Activated CD8-positive, alpha-beta memory T cell treated with anti-CD3 and anti-CD28 coated beads for 36 hours (primary cell): ENCODE data around the gene FADS6. TPM values are rescaled to one million over a fixed set of nuclear protein-coding genes. Genes with fewer than 3 reads are reported as not detected.

Experiments
- CTCF ChIA-PET: fragments of 350-600 bp; sonication (Branson Sonifier 250); formaldehyde crosslinking; loops from one replicate; lab custom pipeline; 2021; ENCODE audit warnings: antibody characterized with exemption; lab: Charles Lee
- POLR2A ChIA-PET: fragments of 350-600 bp; sonication (Branson Sonifier 250); formaldehyde crosslinking; loops from one replicate; lab custom pipeline; 2021; ENCODE audit warnings: antibody characterized with exemption; lab: Charles Lee
- total RNA-seq, 2 experiments: library from RNA; stranded (reverse); gene quantifications; one replicate each; pipeline ENCODE4 v1.2.3, GENCODE V29; 2021

FADS6 gene
- total RNA-seq, 2 experiments from 2014 or later, result not detected

DNA sequence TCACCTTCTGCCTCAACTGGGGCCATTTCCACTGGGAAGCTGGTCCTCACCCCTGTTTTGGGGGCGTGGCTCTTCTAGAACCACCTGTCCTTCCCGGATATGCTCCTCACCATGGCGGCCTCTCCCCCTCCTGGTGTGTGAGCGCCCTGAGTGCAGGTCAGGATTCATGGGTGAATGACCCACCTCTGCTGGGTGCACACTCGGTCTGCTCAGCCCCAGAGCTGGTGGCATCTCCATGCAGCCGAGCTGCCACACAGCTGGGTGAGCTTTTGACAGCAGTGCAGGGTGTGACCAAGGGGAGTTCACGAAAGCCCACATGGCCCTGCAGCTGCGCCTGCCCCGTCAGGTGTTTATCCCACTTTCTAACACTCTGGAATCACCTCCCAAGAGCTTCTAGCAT is 61.0 kb downstream of the FADS6 start:
- ChIA-PET POLR2A (no interaction called here), CTCF (no interaction called here)

DNA sequence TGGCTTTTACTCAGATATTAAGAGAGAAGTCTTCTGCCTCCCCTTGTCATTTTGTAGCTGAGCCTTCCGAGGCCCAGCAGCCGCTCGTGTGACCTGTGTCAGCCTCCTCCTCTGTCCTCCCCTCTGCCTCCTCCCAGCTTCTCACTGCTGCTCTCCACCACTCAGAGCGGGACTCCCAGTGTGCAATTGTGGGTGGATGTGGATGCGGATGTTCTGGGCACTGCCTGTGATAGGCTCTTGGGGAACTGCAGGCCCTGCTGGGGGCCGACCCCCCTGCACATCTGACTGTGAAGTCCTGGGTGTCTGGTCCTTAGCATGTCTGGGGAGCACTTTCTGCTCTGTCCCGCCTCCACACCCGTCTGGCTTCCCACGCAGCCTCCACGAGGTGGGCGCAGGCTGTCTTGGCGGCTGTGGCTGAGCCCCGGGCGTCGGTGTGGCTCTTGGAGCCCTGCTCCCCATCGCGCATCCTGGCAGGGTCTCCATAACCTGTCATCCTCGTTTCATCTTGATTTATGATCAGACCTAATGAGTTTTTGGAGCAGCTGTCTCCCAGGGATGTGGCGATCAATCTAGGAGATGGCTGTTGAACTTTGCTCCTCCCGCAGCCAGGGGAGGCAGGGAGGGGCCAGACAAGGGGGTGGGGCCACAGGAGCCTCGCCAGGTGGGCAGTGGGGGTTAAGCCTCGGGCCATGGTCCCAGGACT is 61.8 kb downstream of the FADS6 start:
- CTCF ChIA-PET, result no interaction called here

DNA sequence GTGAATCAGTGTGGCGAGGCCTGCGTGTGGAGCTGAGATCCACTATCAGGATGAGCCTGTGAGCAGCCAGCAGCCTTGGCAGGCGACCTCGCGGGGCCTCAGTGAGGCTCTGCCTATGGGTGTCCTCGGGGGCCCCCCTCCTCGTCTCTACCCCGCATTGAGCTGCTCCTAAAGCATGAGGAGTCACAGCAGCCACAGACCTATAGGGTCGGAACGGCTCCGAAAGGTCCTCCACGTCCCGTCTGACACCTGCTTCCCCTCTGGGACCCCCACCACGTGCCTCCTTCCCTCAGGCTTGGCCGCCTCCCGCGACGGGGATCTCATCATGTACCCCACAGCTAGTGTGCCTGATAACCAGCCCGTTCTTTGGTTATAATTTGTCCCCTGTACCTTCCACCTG is 62.6 kb downstream of the FADS6 start:
- POLR2A ChIA-PET, result no interaction called here
- CTCF ChIA-PET, result no interaction called here

More for the DNA sequence above, 61.8 kb downstream of the FADS6 start:
- POLR2A ChIA-PET, result no interaction called here

DNA sequence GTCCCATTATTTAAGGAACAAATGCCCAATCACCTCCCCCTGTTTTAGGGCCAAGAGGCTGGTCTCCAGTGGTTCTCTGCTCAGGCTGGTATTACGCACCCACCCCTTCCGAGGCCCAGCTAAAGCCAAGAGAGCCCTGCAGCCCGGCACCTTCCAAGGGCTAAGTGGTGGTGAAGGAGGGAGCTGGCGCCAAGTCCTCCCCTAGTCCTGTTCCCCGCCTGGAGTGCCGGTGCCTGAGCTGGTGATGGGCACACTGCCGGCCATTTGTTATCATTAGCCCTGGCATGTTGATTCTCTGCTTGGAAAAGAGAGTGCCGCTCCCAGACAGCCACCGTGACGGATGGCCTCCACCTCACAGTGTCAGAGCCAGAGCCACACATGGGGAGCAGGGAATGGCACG is 65.6 kb downstream of the FADS6 start:
- ChIA-PET POLR2A (interaction anchor here (0.6 kb wide), 1 partner anchor 13 kb away, joined by 3 read pairs; no protein-coding TSS in a partner anchor), CTCF (interaction anchor here (1.3 kb wide), 1 partner anchor 37 kb away, joined by 3 read pairs; no protein-coding TSS in a partner anchor)

Other genes with a start within 250 kb of the FADS6 start
- not detected for gene CD300LF, start 180.7 kb downstream of the FADS6 start, total RNA-seq
- gene RAB37, start 156.4 kb downstream of the FADS6 start, total RNA-seq, result 1 to 10 TPM; 1.3 to 1.4 TPM
- gene NHERF1, start 145.0 kb downstream of the FADS6 start, total RNA-seq, result 100 to 1,000 TPM; 135 to 143 TPM
- 10 to 100 TPM; 44.4 to 49.6 TPM for gene NAT9, start 117.3 kb downstream of the FADS6 start, total RNA-seq
- gene GRIN2C, start 33.7 kb downstream of the FADS6 start, total RNA-seq, result not detected
- gene FDXR, start 20.6 kb downstream of the FADS6 start, total RNA-seq, result 10 to 100 TPM; 21.0 to 22.5 TPM
- not detected for gene USH1G, start 29.6 kb upstream of the FADS6 start, total RNA-seq
- not detected for gene OTOP2, start 30.6 kb upstream of the FADS6 start, total RNA-seq
- gene OTOP3, start 42.3 kb upstream of the FADS6 start, total RNA-seq, result not detected
- 1 to 10 TPM in 1 of 2 experiments, under 1 TPM in 1; 0.89 to 1.9 TPM for gene HID1, start 79.1 kb upstream of the FADS6 start, total RNA-seq
- gene CDR2L, start 94.0 kb upstream of the FADS6 start, total RNA-seq, result 1 to 10 TPM; 1.8 to 2.0 TPM
- gene MRPL58, start 119.0 kb upstream of the FADS6 start, total RNA-seq, result 10 to 100 TPM; 65.5 to 66.5 TPM
- gene ATP5PD, start 153.3 kb upstream of the FADS6 start, total RNA-seq, result 100 to 1,000 TPM; 175 to 181 TPM
- 10 to 100 TPM; 16.8 to 19.1 TPM for gene KCTD2, start 153.6 kb upstream of the FADS6 start, total RNA-seq
- 1 to 10 TPM; 2.3 to 2.8 TPM for gene SLC16A5, start 194.3 kb upstream of the FADS6 start, total RNA-seq
- gene ARMC7, start 216.3 kb upstream of the FADS6 start, total RNA-seq, result 10 to 100 TPM; 10.8 to 11.8 TPM
- gene NT5C, start 238.1 kb upstream of the FADS6 start, total RNA-seq, result 10 to 100 TPM; 77.0 to 81.4 TPM